AG09319 (cell line): Measurements from ENCODE around the gene TMEM53.

Experiments used
- DNase-seq: peaks from one replicate; pipeline ENCODE4 v3.0.0-alpha.2; 2010; ENCODE audit warnings: low read depth; ENCODE audit errors: extremely low read depth
- TF ChIP-seq, protein P1 (sequence below): IDR thresholded peaks from 2 replicates; pipeline ENCODE4 v1.5.1; 2011; ENCODE audit warnings: low read depth, mild to moderate bottlenecking, inconsistent platforms, low read length, moderate library complexity

TMEM53 gene

DNA sequence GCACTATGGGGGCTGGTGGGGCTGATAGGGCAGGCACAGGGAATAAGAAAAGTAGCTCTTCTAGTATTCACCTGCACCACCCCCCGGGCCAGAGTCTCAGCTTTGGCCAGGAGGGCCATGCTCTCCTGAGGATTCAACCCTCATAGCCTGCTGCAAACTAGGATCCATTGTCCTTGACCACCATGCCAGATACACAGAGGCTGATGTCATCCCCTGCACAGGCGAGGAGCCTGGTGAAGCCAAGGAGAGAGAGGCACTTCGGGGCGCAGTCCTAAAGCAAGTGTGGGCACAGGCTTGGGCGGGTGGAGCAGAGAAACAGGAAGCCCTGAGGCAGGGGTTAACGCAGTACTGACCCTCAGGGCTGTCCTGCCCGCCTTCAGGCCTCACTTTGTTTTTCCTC is 29.5 kb downstream of the TMEM53 start:
- DNase-seq, result no peak
- TF ChIP-seq, protein P1, sequence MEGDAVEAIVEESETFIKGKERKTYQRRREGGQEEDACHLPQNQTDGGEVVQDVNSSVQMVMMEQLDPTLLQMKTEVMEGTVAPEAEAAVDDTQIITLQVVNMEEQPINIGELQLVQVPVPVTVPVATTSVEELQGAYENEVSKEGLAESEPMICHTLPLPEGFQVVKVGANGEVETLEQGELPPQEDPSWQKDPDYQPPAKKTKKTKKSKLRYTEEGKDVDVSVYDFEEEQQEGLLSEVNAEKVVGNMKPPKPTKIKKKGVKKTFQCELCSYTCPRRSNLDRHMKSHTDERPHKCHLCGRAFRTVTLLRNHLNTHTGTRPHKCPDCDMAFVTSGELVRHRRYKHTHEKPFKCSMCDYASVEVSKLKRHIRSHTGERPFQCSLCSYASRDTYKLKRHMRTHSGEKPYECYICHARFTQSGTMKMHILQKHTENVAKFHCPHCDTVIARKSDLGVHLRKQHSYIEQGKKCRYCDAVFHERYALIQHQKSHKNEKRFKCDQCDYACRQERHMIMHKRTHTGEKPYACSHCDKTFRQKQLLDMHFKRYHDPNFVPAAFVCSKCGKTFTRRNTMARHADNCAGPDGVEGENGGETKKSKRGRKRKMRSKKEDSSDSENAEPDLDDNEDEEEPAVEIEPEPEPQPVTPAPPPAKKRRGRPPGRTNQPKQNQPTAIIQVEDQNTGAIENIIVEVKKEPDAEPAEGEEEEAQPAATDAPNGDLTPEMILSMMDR, result no peak

DNA sequence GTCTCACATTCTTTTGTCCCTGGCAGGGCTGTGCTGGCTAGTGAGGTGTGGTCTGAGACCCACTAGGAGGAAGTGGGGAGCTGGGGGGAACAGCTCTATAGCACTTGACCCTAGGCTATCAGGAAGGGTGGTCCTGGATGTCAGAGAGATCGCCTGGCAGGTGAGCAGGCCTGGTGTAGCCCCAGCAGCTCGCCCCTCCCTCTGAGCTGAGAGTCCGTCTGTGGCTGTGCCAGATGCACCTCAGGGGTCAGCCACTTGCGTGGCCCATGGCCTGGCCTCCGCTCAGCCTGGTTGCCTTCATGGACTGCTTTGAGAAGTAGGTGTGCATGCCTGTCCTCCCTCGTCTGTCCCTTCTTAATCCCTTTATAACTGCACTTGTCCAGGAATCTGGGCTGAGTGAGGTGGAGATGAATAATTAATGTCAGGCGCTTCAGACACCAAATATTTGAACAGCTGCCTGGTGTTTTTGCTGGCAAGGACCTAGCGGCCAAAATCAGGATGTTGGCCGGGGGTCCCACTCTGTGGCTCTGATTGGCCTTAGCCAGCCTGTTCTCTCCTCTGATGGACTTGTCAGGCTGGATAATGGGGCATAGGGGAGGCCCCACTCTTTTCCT is 30.5 kb downstream of the TMEM53 start:
- TF ChIP-seq, protein P1, result no peak
- DNase-seq, result no peak

DNA sequence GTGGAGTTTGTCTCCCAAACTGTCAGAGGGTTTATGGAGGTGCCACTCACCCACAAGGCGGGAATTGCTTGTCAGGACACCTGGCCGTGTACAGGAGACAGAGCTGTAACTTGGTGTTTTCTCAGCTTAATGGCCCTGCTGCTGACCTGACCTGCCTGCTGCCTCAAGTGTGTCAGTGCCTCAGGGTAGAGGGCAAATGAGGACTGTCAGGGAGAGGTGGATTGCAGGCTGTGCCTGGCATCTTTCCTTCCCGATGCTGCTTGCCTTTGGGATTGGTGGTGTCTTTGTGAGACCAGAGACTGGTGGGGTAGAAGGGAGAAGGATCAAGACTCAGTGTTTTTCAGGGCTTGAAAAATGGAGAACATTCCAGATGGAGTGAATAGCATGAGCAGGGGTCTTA is 31.4 kb downstream of the TMEM53 start:
- TF ChIP-seq, protein P1, result no peak
- no peak for DNase-seq

DNA sequence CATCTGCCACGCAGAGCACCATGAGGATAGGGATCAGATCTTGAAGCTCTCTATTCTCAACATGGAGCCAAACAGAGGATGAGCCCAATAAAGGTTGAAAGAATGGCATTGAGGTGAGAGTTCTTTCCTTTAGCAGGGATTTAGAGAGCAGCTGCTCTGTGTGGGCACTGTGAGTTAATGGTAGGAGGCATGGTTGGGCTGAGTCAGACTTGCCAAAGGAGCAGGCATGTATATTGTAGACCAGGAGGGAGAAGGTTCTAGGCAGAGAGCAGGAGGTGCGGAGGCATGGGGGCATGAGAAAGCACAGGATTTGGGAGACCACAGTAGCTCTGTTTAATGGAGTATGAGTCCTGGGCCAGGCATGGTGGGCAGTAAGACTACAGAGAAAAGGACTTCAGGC is 32.0 kb downstream of the TMEM53 start:
- TF ChIP-seq, protein P1, result no peak

DNA sequence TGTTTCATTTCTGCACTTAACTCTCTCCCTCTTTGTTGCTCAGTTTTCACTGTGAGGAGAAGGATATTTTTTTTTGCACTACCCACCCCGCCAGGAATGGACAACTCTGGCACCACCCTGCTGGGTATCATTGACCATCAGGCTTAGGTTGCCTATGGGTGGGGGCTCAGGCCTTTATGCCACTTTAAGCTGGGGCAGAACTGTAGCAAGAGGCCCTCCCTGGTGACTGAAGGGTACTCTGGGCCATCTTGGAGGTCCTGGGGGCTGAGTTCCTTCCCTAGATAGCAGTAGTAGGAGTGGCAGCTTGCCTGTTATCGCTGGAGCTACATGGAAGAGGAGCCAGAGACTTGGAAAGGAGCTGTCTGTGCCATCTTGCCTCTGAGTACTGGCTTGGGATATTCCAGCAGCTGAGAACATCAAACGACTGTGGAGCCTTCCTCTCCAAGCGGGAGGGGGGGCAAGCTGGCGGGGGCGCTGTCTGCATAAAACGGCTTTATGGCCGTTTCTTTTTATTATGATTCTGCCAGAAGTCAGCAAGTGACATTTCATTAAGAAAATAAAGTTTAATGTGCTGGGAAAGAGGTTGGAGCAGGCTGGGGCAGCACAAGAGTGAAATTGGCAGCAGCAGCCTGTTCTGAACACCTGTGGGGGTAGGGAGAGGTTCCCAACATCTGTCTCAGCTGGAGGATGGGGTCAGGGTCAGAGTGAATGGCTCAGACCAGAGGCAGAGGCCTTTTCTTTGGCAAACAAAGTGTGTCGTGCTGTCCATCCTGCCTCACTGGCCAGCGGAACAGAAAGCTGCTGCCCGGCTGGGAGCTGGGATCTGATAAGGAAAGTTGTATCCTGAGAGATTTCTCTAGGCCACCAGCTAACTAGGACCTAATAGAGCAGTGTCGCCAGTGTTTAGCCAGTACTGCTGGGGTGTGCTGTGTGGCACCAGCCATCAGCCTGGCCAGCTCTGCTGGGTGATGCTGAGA is 32.9 kb downstream of the TMEM53 start:
- no peak for DNase-seq
- TF ChIP-seq, protein P1, result no peak

More for the DNA sequence above, 32.0 kb downstream of the TMEM53 start:
- DNase-seq, result no peak

DNA sequence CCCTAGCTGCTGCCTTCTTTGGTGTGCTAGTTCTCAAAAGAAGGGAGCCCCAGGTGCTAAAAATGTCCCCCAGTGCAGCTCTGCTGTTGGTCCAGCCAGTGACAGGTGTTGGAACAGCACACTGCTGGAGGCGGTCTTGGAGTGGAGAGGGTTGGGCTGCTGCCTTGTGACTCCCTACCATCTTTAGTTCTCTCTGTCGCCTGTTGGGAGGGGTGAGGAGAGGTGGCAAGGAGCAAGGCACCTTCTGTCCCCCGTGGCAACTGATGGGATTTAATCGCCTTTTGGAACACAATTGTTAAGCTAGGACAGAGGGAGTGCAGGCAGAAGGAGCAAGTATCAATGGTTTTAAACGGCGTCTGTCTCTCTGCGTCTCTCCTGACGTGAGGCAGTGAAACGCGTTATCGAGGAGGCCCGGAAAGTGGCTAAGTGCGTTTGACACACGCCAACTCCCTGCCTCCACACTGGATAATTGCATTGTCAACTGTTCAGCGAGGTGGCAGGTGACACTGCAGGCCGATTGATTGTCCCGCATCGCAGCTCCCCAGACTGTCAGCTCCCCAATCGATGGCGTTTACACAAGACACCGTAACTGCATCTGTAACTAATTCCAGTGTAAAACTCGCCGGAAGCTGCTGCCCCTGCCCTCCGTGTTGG is 34.0 kb downstream of the TMEM53 start:
- TF ChIP-seq, protein P1, result no peak
- DNase-seq, result no peak
